GM19452 (cell line): ENCODE results near the gene KDM2B.

Experiments used
- ATAC-seq: cut with Tn5 transposase; IDR thresholded peaks from one replicate; pipeline ENCODE4 v1.9.1; 2021; ENCODE audit not compliant: unreplicated experiment

Gene KDM2B

GRCh38 chr12:121565076-121565475, 15.7 kb downstream of the KDM2B start:
- no peak for ATAC-seq

GRCh38 chr12:121562488-121562887, 18.3 kb downstream of the KDM2B start:
- no peak for ATAC-seq

- ATAC-seq = no peak
Observed at GRCh38 chr12:121561009-121561395, 19.8 kb downstream of the KDM2B start.

GRCh38 chr12:121560392-121561008, 20.3 kb downstream of the KDM2B start:
- no peak for ATAC-seq

- no peak for ATAC-seq
Observed at GRCh38 chr12:121558956-121559355, 21.9 kb downstream of the KDM2B start.

- ATAC-seq = no peak
Observed at GRCh38 chr12:121550974-121551634, 29.7 kb downstream of the KDM2B start.

- no peak for ATAC-seq
Observed at GRCh38 chr12:121549075-121549474, 31.7 kb downstream of the KDM2B start.

- ATAC-seq = no peak
Observed at GRCh38 chr12:121545480-121545879, 35.3 kb downstream of the KDM2B start.

GRCh38 chr12:121543786-121544185, 37.0 kb downstream of the KDM2B start:
- no peak for ATAC-seq

GRCh38 chr12:121539908-121540307, 40.9 kb downstream of the KDM2B start:
- ATAC-seq = no peak

- no peak for ATAC-seq
Observed at GRCh38 chr12:121538699-121539061, 42.1 kb downstream of the KDM2B start.

- peak; percentile 15 for ATAC-seq
Observed at GRCh38 chr12:121537814-121538698, 42.8 kb downstream of the KDM2B start.

- ATAC-seq = peak; percentile 66
Observed at GRCh38 chr12:121536899-121537813, 43.7 kb downstream of the KDM2B start.

- ATAC-seq = peak; percentile 50
Observed at GRCh38 chr12:121536054-121536898, 44.5 kb downstream of the KDM2B start.

- ATAC-seq = no peak
Observed at GRCh38 chr12:121535150-121536053, 45.4 kb downstream of the KDM2B start.

GRCh38 chr12:121534495-121535148, 46.2 kb downstream of the KDM2B start:
- no peak for ATAC-seq

- ATAC-seq = no peak
Observed at GRCh38 chr12:121533394-121534090, 47.3 kb downstream of the KDM2B start.
